HepG2 (cell line): ENCODE results near the gene DTD2. TPM values are rescaled to one million over a fixed set of nuclear protein-coding genes. Genes with fewer than 3 reads are reported as not detected.
A peak's percentile ranks its signal among the peaks of the same experiment; 100 is the strongest.

Experiments
- HNRNPLL ChIP-seq: fragments of 200-400 bp; formaldehyde crosslinking; IDR thresholded peaks from 2 replicates; pipeline ENCODE4 v1.6.1; 2017; ENCODE audit warnings: mild to moderate bottlenecking, low read depth, low read length; ENCODE audit not compliant: poor library complexity, severe bottlenecking
- HNRNPUL1 ChIP-seq: fragments of 200-400 bp; formaldehyde crosslinking; IDR thresholded peaks from 2 replicates; pipeline ENCODE4 v1.6.1; 2017; ENCODE audit warnings: low read depth, mild to moderate bottlenecking, low read length, moderate library complexity
- MXD4 ChIP-seq: IDR thresholded peaks from 2 replicates; pipeline ENCODE4 v1.6.1; 2016; ENCODE audit warnings: mild to moderate bottlenecking, missing biosample characterization, missing genetic modification reagents
- PAWR ChIP-seq: sonication (generic); formaldehyde crosslinking; IDR thresholded peaks from 2 replicates; pipeline ENCODE4 v1.4.0; 2020; ENCODE audit warnings: missing genetic modification reagents, mild to moderate bottlenecking, borderline replicate concordance
- TOPORS ChIP-seq: sonication (generic); formaldehyde crosslinking; IDR thresholded peaks from 2 replicates; pipeline ENCODE4 v1.8.0; 2023; ENCODE audit warnings: mild to moderate bottlenecking, missing genetic modification reagents
- ZBTB38 ChIP-seq: sonication (generic); formaldehyde crosslinking; IDR thresholded peaks from 2 replicates; pipeline ENCODE4 v1.5.1; 2020; ENCODE audit warnings: mild to moderate bottlenecking, missing genetic modification reagents
- ZNF282 ChIP-seq: fragments of 450-650 bp; IDR thresholded peaks from 2 replicates; pipeline ENCODE4 v1.6.1; 2018; ENCODE audit not compliant: partially characterized antibody
- ZNF407 ChIP-seq: sonication (generic); formaldehyde crosslinking; IDR thresholded peaks from one replicate; pipeline ENCODE4 v1.5.1; 2020; ENCODE audit warnings: mild to moderate bottlenecking, missing genetic modification reagents; ENCODE audit errors: not compliant biosample characterization
- ZNF484 ChIP-seq: sonication (generic); formaldehyde crosslinking; IDR thresholded peaks from 2 replicates; pipeline ENCODE4 v1.5.1; 2020; ENCODE audit warnings: mild to moderate bottlenecking, low read depth, missing genetic modification reagents, borderline replicate concordance
- ZNF567 ChIP-seq: sonication (generic); formaldehyde crosslinking; IDR thresholded peaks from 2 replicates; pipeline ENCODE4 v1.8.1; 2023; ENCODE audit warnings: mild to moderate bottlenecking, missing genetic modification reagents, borderline replicate concordance
- ZNF674 ChIP-seq: sonication (generic); formaldehyde crosslinking; IDR thresholded peaks from 2 replicates; pipeline ENCODE4 v1.5.0; 2020; ENCODE audit warnings: low read depth, mild to moderate bottlenecking, missing genetic modification reagents
- ZNF770 ChIP-seq: sonication (generic); formaldehyde crosslinking; IDR thresholded peaks from 2 replicates; pipeline ENCODE4 v1.5.0; 2020; ENCODE audit warnings: mild to moderate bottlenecking, missing genetic modification reagents
- polyA plus RNA-seq, 8 experiments: library from polyadenylated mRNA; depleted of rRNA in 3 of 8; stranded (reverse) in 7 of 8; unstranded in 1 of 8; fragments of >200 nt; fragmentation: Illumina TruSeq in 4 of 8; extraction: Trizol in 4 of 8; gene quantifications; 2 replicates each; pipeline versions ENCODE4 v1.2.1 to v1.2.3, GENCODE V29; 2011 to 2016; ENCODE audit warnings: low read depth in 4 of 8, missing spikeins in 1 of 8, mixed read lengths in 1 of 8; ENCODE audit not compliant: insufficient read depth in 1 of 8
- total RNA-seq, 5 experiments: library from RNA; depleted of rRNA; stranded (reverse); fragments of >200 nt; fragmentation: Illumina TruSeq; extraction: Trizol; gene quantifications; 2 replicates each; pipeline ENCODE4 v1.2.3, GENCODE V29; 2016; ENCODE audit warnings: low read depth in 1 of 5
- TF ChIP-seq, protein P1 (sequence below): sonication (generic); formaldehyde crosslinking; IDR thresholded peaks from 2 replicates; pipeline ENCODE4 v1.8.1; 2022; ENCODE audit warnings: low read depth, mild to moderate bottlenecking, missing genetic modification reagents
- TF ChIP-seq, protein P2 (sequence below): fragments of 450-650 bp; IDR thresholded peaks from 2 replicates; pipeline ENCODE4 v1.6.1; 2016

Gene DTD2
- total and polyA plus RNA-seq, 2 of the 13 experiments (the other 11 are each of a cell fraction or from before 2014, with no cell fraction given): 22.3 to 49.8 TPM

DNA sequence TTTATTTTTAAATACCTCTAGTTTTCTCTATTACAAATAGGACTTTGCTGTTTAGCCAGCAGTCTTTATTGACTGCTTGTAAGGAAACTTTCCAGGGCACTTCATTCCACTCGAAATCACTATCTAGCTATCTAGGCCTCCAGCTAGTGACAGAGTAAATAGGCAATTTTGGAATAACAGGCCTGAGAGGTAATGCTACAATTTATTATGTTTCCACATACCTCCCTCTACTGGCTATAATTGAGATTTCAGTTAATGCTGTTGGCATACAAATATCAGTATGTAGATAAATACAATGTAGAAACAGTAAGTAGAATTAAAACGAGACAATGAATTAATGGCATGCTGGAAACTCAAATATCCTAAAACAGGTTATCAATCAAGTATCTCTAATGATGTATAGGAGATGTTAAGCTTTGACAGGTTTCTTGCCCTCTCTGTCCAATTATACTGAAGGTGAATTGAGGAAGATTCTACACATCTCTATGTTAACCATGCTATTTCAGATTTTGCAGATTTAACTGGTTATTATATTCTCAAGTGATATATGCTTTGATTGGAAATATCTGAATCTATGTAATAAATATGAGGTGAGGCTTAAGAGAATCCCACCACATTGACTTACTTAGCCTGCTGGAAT, 7.2 kb downstream of the DTD2 start (continued):
- TF ChIP-seq ZNF770 (no peak), ZNF407 (CRISPR knock-in tag) (no peak), ZNF674 (CRISPR knock-in tag) (no peak), HNRNPUL1 (no peak), ZNF484 (CRISPR knock-in tag) (no peak), ZNF282 (no peak), MXD4 (CRISPR knock-in tag) (no peak), ZBTB38 (CRISPR knock-in tag) (no peak), TOPORS (CRISPR knock-in tag) (no peak), ZNF567 (CRISPR knock-in tag) (no peak), HNRNPLL (no peak), PAWR (CRISPR knock-in tag) (no peak)
- TF ChIP-seq, protein P1, sequence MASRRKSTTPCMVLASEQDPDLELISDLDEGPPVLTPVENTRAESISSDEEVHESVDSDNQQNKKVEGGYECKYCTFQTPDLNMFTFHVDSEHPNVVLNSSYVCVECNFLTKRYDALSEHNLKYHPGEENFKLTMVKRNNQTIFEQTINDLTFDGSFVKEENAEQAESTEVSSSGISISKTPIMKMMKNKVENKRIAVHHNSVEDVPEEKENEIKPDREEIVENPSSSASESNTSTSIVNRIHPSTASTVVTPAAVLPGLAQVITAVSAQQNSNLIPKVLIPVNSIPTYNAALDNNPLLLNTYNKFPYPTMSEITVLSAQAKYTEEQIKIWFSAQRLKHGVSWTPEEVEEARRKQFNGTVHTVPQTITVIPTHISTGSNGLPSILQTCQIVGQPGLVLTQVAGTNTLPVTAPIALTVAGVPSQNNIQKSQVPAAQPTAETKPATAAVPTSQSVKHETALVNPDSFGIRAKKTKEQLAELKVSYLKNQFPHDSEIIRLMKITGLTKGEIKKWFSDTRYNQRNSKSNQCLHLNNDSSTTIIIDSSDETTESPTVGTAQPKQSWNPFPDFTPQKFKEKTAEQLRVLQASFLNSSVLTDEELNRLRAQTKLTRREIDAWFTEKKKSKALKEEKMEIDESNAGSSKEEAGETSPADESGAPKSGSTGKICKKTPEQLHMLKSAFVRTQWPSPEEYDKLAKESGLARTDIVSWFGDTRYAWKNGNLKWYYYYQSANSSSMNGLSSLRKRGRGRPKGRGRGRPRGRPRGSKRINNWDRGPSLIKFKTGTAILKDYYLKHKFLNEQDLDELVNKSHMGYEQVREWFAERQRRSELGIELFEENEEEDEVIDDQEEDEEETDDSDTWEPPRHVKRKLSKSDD: peak; percentile 24; the same call in 1 of the 2 replicates
- TF ChIP-seq, protein P2, sequence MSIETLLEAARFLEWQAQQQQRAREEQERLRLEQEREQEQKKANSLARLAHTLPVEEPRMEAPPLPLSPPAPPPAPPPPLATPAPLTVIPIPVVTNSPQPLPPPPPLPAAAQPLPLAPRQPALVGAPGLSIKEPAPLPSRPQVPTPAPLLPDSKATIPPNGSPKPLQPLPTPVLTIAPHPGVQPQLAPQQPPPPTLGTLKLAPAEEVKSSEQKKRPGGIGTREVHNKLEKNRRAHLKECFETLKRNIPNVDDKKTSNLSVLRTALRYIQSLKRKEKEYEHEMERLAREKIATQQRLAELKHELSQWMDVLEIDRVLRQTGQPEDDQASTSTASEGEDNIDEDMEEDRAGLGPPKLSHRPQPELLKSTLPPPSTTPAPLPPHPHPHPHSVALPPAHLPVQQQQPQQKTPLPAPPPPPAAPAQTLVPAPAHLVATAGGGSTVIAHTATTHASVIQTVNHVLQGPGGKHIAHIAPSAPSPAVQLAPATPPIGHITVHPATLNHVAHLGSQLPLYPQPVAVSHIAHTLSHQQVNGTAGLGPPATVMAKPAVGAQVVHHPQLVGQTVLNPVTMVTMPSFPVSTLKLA: no peak
